ENCODE data around the gene C2CD2.

DNA sequence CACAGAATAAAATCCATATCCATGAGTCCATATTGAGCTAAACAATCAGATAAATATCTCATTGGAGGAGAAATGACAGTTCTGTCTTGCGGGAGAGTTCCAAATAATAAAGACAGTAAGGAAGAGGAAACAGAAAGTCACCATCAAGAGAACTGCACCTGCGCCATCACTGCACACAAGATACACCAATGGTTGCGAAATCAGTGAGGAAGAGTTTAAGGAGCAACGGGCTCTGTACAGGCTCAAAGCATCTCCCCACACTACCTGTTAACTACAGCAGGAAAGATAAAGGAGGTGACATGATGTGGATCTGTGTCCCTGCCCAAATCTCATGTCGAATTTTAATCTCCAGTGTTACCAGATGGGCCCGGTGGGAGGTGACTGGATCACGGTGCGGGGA, 7.8 kb downstream of the C2CD2 start:
- TF ChIP-seq, protein P1, sequence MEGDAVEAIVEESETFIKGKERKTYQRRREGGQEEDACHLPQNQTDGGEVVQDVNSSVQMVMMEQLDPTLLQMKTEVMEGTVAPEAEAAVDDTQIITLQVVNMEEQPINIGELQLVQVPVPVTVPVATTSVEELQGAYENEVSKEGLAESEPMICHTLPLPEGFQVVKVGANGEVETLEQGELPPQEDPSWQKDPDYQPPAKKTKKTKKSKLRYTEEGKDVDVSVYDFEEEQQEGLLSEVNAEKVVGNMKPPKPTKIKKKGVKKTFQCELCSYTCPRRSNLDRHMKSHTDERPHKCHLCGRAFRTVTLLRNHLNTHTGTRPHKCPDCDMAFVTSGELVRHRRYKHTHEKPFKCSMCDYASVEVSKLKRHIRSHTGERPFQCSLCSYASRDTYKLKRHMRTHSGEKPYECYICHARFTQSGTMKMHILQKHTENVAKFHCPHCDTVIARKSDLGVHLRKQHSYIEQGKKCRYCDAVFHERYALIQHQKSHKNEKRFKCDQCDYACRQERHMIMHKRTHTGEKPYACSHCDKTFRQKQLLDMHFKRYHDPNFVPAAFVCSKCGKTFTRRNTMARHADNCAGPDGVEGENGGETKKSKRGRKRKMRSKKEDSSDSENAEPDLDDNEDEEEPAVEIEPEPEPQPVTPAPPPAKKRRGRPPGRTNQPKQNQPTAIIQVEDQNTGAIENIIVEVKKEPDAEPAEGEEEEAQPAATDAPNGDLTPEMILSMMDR (IDR thresholded peaks at IDR 0.05), result no peak
- TF ChIP-seq POLR2A (IDR thresholded peaks at IDR 0.05; ENCODE audit: low read depth) (no peak), EP300 (IDR thresholded peaks at IDR 0.05) (no peak), POLR2AphosphoS5 (IDR thresholded peaks at IDR 0.05) (no peak)

Measured in esophagus muscularis mucosa (tissue), 4 donors.